ENCODE results near the gene TIMM22. TPM values are rescaled to one million over a fixed set of nuclear protein-coding genes. Genes with fewer than 3 reads are reported as not detected.

TIMM22 gene
- total and polyA plus RNA-seq, 2 of the 4 experiments (the other 2 are of a cell fraction) = 12.7 to 12.9 TPM

DNA sequence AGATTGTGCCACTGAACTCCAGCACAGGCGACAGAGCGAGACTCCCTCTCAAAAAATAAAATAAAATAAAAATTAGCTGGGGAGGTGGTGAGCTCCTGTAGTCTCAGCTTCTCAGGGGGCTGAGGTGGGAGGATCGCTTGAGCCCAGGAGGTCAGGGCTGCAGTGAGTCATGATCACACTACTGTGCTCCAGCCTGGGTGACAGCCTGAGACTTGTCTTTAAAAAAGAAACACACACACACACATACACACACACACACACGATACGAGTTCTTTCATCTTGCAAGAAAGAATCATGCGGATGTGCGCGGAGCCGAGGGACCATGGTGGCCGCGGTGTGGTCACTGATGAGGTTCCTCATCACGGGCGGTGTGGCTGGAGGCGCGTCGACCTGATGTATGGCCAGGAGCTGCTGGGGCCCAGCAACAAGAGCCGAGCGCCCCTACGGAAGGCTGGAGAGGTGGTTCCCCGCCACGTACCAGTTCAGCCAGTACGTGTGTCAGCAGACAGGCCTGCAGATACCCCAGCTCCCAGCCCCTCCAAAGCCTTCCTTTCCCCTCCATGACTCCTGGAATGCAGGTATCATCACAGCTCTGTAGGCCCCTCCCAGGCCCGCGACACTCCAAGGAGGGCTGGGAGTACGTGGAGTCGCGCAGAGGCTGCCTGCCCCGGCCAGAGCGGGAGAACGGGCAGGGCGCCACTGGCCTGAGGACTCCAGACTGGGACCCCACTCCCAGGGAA, 38.0 kb upstream of the TIMM22 start:
- no peak overlapping the region for H2BK15ac ChIP-seq (ENCODE audit: low read depth, low read length)
- H3K14ac ChIP-seq (replicated peaks; ENCODE audit: low read depth, low read length) = no peak overlapping the region
- H3K4me2 ChIP-seq (ENCODE audit: low read depth, low read length) = no peak overlapping the region
- BruUV-seq (replicated peaks) = no TSS peak
- no peak for ATAC-seq (ENCODE audit: low read depth)
- H3K36me3 ChIP-seq (ENCODE audit: control insufficient read depth, insufficient read depth, low read length) = peaks cover 18% of the 10 kb centered on the region
- H4K5ac ChIP-seq (ENCODE audit: low read depth, low read length) = no peak overlapping the region
- no peak for DNase-seq
- H3K9me1 ChIP-seq (ENCODE audit: insufficient read depth, low read length) = peaks cover 15% of the 10 kb centered on the region
- no peak overlapping the region for H4K8ac ChIP-seq (ENCODE audit: low read depth in 2 of 2, low read length in 2 of 2)
- H4K91ac ChIP-seq (ENCODE audit: insufficient read depth, low read depth, low read length) = no peak overlapping the region
- H2AK9ac ChIP-seq (replicated peaks; ENCODE audit: low read depth, low read length, poor library complexity) = no peak overlapping the region
- ChIA-PET CTCF (no interaction called here), POLR2A (ENCODE audit: unreplicated experiment) (no interaction called here)
- H3K4me1 ChIP-seq (ENCODE audit: control insufficient read depth, insufficient read depth, low read length) = peaks cover 19% of the 10 kb centered on the region
- H3K4me3 ChIP-seq (ENCODE audit: insufficient read depth, low read depth, low read length) = no peak overlapping the region
- H3K9me3 ChIP-seq (ENCODE audit: control insufficient read depth, insufficient read depth, low read length) = no peaks in the 10 kb centered on the region
- H3K56ac ChIP-seq (ENCODE audit: extremely low read depth, insufficient read depth, low read length) = no peak overlapping the region
- no peak overlapping the region for H3K9ac ChIP-seq (ENCODE audit: low read depth, low read length)
- peaks cover 70% of the 10 kb centered on the region for H4K20me1 ChIP-seq (ENCODE audit: insufficient read depth, low read length)
- H2AFZ ChIP-seq (replicated peaks; ENCODE audit: low read length, poor library complexity) = no peak overlapping the region
- H2BK5ac ChIP-seq (ENCODE audit: low read depth, low read length, poor library complexity, severe bottlenecking) = no peak overlapping the region
- H2BK20ac ChIP-seq (ENCODE audit: low read depth, low read length) = no peak overlapping the region
- H3K27ac ChIP-seq (ENCODE audit: insufficient read depth, low read length) = no peak overlapping the region
- in situ Hi-C loops (cut with MboI; ENCODE audit: low sequenced_read_pairs) (no loop called here), dilution Hi-C loops (cut with HindIII; ENCODE audit: low sequenced_read_pairs, unreplicated experiment) (no loop called here), intact Hi-C loops (cut with micrococcal nuclease) (no loop called here)
- 90% methylated on average over 10 of the region's 31 CpGs; no CpG with 5 or more reads in 1 of the 2 experiments for WGBS, 2 experiments (ENCODE audit: extremely low coverage in 2 of 2, insufficient read length in 1 of 2)
- H3K23ac ChIP-seq (ENCODE audit: low read depth, low read length) = no peak overlapping the region
- no peak overlapping the region for H3K4ac ChIP-seq (ENCODE audit: low read depth, low read length)
- peaks cover 24 to 75% of the 10 kb centered on the region in 2 experiments for H3K79me1 ChIP-seq (ENCODE audit: low read depth in 1 of 2, low read length in 2 of 2)
- H2BK120ac ChIP-seq (ENCODE audit: low read depth, low read length) = no peak overlapping the region
- TF ChIP-seq SMC3 (IDR thresholded peaks at IDR 0.05; ENCODE audit: low read depth, low read length) (no peak), RFX5 (IDR thresholded peaks at IDR 0.05; ENCODE audit: low read depth, low read length) (no peak), MXI1 (IDR thresholded peaks at IDR 0.05; ENCODE audit: borderline replicate concordance, low read depth, low read length) (no peak), BHLHE40 (IDR thresholded peaks at IDR 0.05; ENCODE audit: low read depth, low read length) (no peak), RCOR1 (IDR thresholded peaks at IDR 0.05; ENCODE audit: insufficient replicate concordance, low read length) (no peak), MAFK (IDR thresholded peaks at IDR 0.05; ENCODE audit: low read depth, low read length) (no peak), CEBPB (IDR thresholded peaks at IDR 0.05; ENCODE audit: low read depth, low read length) (no peak), CHD1 (IDR thresholded peaks at IDR 0.05; ENCODE audit: low read depth, low read length) (no peak), MAZ (IDR thresholded peaks at IDR 0.05; ENCODE audit: borderline replicate concordance, low read depth, low read length) (no peak)
- TF ChIP-seq, protein P1, sequence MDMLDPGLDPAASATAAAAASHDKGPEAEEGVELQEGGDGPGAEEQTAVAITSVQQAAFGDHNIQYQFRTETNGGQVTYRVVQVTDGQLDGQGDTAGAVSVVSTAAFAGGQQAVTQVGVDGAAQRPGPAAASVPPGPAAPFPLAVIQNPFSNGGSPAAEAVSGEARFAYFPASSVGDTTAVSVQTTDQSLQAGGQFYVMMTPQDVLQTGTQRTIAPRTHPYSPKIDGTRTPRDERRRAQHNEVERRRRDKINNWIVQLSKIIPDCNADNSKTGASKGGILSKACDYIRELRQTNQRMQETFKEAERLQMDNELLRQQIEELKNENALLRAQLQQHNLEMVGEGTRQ (IDR thresholded peaks at IDR 0.05; ENCODE audit: low read depth, low read length) = no peak
- TF ChIP-seq, protein P2, sequence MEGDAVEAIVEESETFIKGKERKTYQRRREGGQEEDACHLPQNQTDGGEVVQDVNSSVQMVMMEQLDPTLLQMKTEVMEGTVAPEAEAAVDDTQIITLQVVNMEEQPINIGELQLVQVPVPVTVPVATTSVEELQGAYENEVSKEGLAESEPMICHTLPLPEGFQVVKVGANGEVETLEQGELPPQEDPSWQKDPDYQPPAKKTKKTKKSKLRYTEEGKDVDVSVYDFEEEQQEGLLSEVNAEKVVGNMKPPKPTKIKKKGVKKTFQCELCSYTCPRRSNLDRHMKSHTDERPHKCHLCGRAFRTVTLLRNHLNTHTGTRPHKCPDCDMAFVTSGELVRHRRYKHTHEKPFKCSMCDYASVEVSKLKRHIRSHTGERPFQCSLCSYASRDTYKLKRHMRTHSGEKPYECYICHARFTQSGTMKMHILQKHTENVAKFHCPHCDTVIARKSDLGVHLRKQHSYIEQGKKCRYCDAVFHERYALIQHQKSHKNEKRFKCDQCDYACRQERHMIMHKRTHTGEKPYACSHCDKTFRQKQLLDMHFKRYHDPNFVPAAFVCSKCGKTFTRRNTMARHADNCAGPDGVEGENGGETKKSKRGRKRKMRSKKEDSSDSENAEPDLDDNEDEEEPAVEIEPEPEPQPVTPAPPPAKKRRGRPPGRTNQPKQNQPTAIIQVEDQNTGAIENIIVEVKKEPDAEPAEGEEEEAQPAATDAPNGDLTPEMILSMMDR (conservative IDR thresholded peaks at IDR 0.05; ENCODE audit: low read depth, low read length) = no peak
- no peak overlapping the region for H3K18ac ChIP-seq (ENCODE audit: low read depth, low read length)
- no peaks in the 10 kb centered on the region for H3K27me3 ChIP-seq (ENCODE audit: control insufficient read depth, insufficient read depth, low read length)
- peak overlapping the region; percentile 52; the same call in 1 of the 2 replicates for H2AK5ac ChIP-seq (ENCODE audit: low read depth, low read length)
